T47D (cell line): ENCODE measurements around the gene CFHR2.
"Not testable (repeated sequence)": the region's sequence is repeated elsewhere in the genome, so short reads cannot be mapped to it uniquely, and the experiment has no call there.

ENCODE experiments used
- DNase-seq, 2 experiments: peaks; one replicate each; pipeline versions ENCODE4 v3.0.0 to v3.0.0-alpha.2; 2011 to 2012; ENCODE audit warnings: low read depth in 1 of 2, low spot score in 1 of 2
- JUND ChIP-seq: IDR thresholded peaks from 2 replicates; pipeline ENCODE4 v1.6.1; 2012; ENCODE audit warnings: low read depth
- in situ Hi-C: cut with HindIII; loops from 2 replicates; pipeline ENCODE4 v1.10.0; 2016; ENCODE audit warnings: low sequenced_read_pairs, low pct_unique_long_range_greater_than_20kb

The CFHR2 gene

GRCh38 chr1:196960854-196961253, 17.3 kb downstream of the CFHR2 start:
- no peak for TF ChIP-seq JUND

GRCh38 chr1:196970182-196970581, 26.6 kb downstream of the CFHR2 start:
- in situ Hi-C loops, result no loop called here
- no peak for TF ChIP-seq JUND
- DNase-seq, result no peak

More at GRCh38 chr1:196960854-196961253, 17.3 kb downstream of the CFHR2 start:
- no peak for DNase-seq
- in situ Hi-C loops, result no loop called here

GRCh38 chr1:196976278-196976677, 32.7 kb downstream of the CFHR2 start:
- in situ Hi-C loops, result no loop called here
- no peak for DNase-seq
- no peak for TF ChIP-seq JUND

GRCh38 chr1:196977278-196977677, 33.7 kb downstream of the CFHR2 start, which contains the start of gene CFHR5:
Gene CFHR5 (plus strand): TSS chr1:196977556. CDS start chr1:196977665, 109 bp downstream.
- in situ Hi-C loops, result no loop called here
- no peak for TF ChIP-seq JUND
- no peak for DNase-seq

- no peak for TF ChIP-seq JUND
- in situ Hi-C loops, result no loop called here
- no peak for DNase-seq
Observed at GRCh38 chr1:196980859-196981258, 37.3 kb downstream of the CFHR2 start.

- DNase-seq, in situ Hi-C loops: not testable (repeated sequence)
Observed at GRCh38 chr1:196982247-196982646, 38.7 kb downstream of the CFHR2 start.

- peak; percentile 19 to 88 for DNase-seq
- in situ Hi-C loops, result not testable (repeated sequence)
Observed at GRCh38 chr1:196991919-196992651, 48.5 kb downstream of the CFHR2 start.

GRCh38 chr1:196993916-196994315, 50.4 kb downstream of the CFHR2 start:
- no peak for DNase-seq
- in situ Hi-C loops, result no loop called here
- TF ChIP-seq JUND, result no peak

GRCh38 chr1:196997423-196997822, 53.9 kb downstream of the CFHR2 start:
- DNase-seq, result no peak
- TF ChIP-seq JUND, result no peak
- in situ Hi-C loops, result no loop called here

GRCh38 chr1:197001828-197002227, 58.3 kb downstream of the CFHR2 start:
- no peak for DNase-seq
- TF ChIP-seq JUND, result no peak
- in situ Hi-C loops, result no loop called here

GRCh38 chr1:197003132-197003531, 59.6 kb downstream of the CFHR2 start:
- in situ Hi-C loops, result no loop called here
- no peak for TF ChIP-seq JUND
- no peak for DNase-seq

- no peak for DNase-seq
- no peak for TF ChIP-seq JUND
- in situ Hi-C loops, result no loop called here
Observed at GRCh38 chr1:197008861-197009260, 65.3 kb downstream of the CFHR2 start.
